Right lobe of liver (tissue), 6 donors: ENCODE data around the gene MAST4. TPM values are rescaled to one million over a fixed set of nuclear protein-coding genes. Genes with fewer than 3 reads are reported as not detected.

Experiments used
- ATAC-seq, 4 donors: fragments of 200-7000 bp; cut with Tn5 transposase; one replicate each; pipeline ENCODE4 v1.9.1; 2020; ENCODE audit warnings: mild to moderate bottlenecking in 4 of 4, moderate library complexity in 4 of 4
- DNase-seq, 3 donors: peaks; one replicate each; pipeline ENCODE4 v3.0.0-alpha.2; 2020
- H3K27ac ChIP-seq, 3 donors: fragments of 200-600 bp; one replicate each; pipeline ENCODE4 v1.8.0; 2022
- H3K27me3 ChIP-seq, 2 donors: fragments of 200-600 bp; one replicate each; pipeline ENCODE4 v1.8.0; 2022
- H3K36me3 ChIP-seq, 4 donors: fragments of 200-600 bp; sonication (generic) in 1 of 4; one replicate each; pipeline versions ENCODE4 v1.5.1 to v1.8.0; 2017 to 2022; ENCODE audit warnings: control low read depth in 1 of 4
- H3K4me1 ChIP-seq, 4 donors: fragments of 200-600 bp; sonication (generic) in 1 of 4; one replicate each; pipeline versions ENCODE4 v1.5.1 to v1.8.0; 2017 to 2022; ENCODE audit warnings: control low read depth in 1 of 4
- H3K4me3 ChIP-seq, 3 donors: fragments of 200-600 bp; one replicate each; pipeline ENCODE4 v1.8.0; 2022
- H3K9me3 ChIP-seq, 4 donors: fragments of 200-600 bp; sonication (generic) in 1 of 4; one replicate each; pipeline versions ENCODE4 v1.5.1 to v1.8.0; 2017 to 2022; ENCODE audit warnings: control low read depth in 1 of 4
- CTCF ChIP-seq, 4 donors: fragments of 200-600 bp in 3 of 4; fragments of 450-650 bp in 1 of 4; IDR thresholded peaks; one replicate each; pipeline versions ENCODE4 v1.5.1 to v1.8.0; 2016 to 2022; ENCODE audit warnings: antibody characterized with exemption in 4 of 4, mild to moderate bottlenecking in 2 of 4
- POLR2A ChIP-seq: fragments of 450-650 bp; IDR thresholded peaks from one replicate; pipeline ENCODE4 v1.6.1; 2017; ENCODE audit warnings: antibody characterized with exemption, mild to moderate bottlenecking
- WGBS: methylation state at CpG from one replicate; pipeline ENCODE4 v1.1.6; 2018; ENCODE audit warnings: low coverage, low lambda C conversion rate; ENCODE audit not compliant: insufficient coverage; ENCODE audit errors: missing lambda C conversion rate; 5-methylcytosine and 5-hydroxymethylcytosine counted together
- intact Hi-C, 2 donors: fragments of 100-400 bp; cut with DNase I; formaldehyde crosslinking; loops; one replicate each; pipeline versions ENCODE4 v1.11.2 to v1.14.1; 2022
- total RNA-seq, 6 experiments: library from RNA; depleted of rRNA in 2 of 6; stranded (reverse); fragments of >200 nt in 2 of 6; fragmentation: NEBNext Ultra II Directional in 3 of 6; extraction: Animal tissue kit (Norgen Biotek cat#: 25700) in 3 of 6; gene quantifications; one replicate each; pipeline versions ENCODE4 v1.1.0 to v1.2.4, GENCODE V29; 2016 to 2023
- donor health status: DM: no; HTN: yes; CAD: no.
- donor health status: DM: no; HTN: no; CAD: no.
- donor health status: DM: no; HTN: no; CAD: no.
- donor health status: DM: no; HTN: yes; CAD: no.
- donor health status: DM: no; HTN: yes; CAD: no.

Gene MAST4
- total RNA-seq, 6 experiments from 2014 or later: 9.4 to 23.5 (median 13.9) TPM

DNA sequence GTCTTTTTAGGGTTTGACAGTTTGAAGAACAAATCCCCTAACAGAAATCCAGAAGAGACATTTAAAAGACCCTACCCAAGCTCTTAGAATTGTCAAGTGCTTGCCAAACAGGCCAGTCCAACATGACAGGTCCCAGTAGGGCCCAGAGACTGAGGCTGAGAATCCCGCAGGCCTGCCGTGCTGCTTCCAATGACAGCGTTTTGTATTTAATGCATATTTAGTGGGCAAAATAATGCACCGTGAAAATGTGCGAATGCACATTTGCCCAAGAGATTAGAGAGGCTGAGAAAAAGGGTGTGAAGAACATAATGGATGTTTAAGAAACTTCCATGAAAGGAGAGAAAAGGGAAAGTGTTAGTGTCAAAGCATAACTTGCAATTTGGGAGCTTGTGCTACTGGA is 542.8 kb downstream of the MAST4 start:
- Histone ChIP-seq H3K4me3 (no peak overlapping the region), H3K27me3 (no peaks in the 10 kb centered on the region), H3K27ac (no peak overlapping the region), H3K4me1 (peaks cover 0 to 11% (median 4%) of the 10 kb centered on the region in 4 donors), H3K9me3 (no peaks in the 10 kb centered on the region), H3K36me3 (peaks cover 0 to 7% (median 0%) of the 10 kb centered on the region in 4 donors)
- DNase-seq (no peak), ATAC-seq (no peak)
- TF ChIP-seq CTCF (IDR thresholded peaks at IDR 0.05) (no peak), POLR2A (no peak)
- intact Hi-C loops: no loop called here
- WGBS: 96% methylated on average over 5 of the region's 5 CpGs

DNA sequence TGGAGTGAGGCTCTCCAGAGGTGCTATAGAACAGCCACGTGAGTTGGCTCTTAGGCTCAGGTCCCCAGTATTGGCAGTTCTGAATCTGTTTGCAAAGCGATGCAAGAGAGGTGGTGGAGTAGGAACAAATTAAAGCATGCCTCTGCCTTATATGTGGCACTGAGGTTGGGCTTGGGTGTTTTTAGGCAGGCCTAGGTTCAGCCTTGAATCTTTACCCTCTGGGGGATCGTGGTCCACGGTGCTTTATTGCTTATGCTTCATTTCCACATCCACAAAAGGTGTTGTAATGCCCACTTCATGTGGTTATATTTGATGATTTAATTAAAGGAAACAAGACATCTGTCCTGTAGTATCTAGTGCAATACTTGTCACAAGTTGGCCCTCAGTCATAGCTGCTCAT is 544.2 kb downstream of the MAST4 start:
- DNase-seq (no peak), ATAC-seq (no peak)
- intact Hi-C loops: loop anchor here in 1 of 2 donors (10.0 kb wide), 1 partner anchor 146 kb away; no protein-coding TSS in a partner anchor
- Histone ChIP-seq H3K27me3 (no peaks in the 10 kb centered on the region), H3K36me3 (peaks cover 0 to 7% (median 0%) of the 10 kb centered on the region in 4 donors), H3K4me1 (peaks cover 0 to 16% (median 8%) of the 10 kb centered on the region in 4 donors), H3K27ac (no peak overlapping the region), H3K4me3 (no peak overlapping the region), H3K9me3 (no peaks in the 10 kb centered on the region)
- WGBS: 64% methylated on average over 3 of the region's 4 CpGs
- TF ChIP-seq POLR2A: no peak
- TF ChIP-seq CTCF (IDR thresholded peaks at IDR 0.05): no peak

DNA sequence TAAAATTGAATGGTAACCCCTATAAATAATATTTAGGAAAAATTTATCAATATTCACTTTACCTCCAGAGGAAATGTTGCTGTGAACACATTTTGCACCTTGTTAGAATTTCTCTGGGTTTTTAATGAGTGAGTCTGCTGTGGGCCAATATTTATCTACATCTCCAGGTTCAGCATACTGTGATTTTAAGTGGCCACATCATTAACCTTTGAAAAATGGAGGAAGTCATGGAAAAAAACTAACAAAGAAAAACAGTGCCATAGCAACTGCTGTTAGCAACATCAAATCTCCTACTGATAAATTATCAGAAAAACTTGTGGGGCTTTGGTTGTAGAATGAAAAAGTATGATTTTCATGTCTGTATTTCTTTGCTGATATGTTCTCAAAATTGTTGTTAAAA is 545.5 kb downstream of the MAST4 start:
- ATAC-seq: no peak
- Histone ChIP-seq H3K4me3 (no peak overlapping the region), H3K4me1 (peaks cover 0 to 16% (median 8%) of the 10 kb centered on the region in 4 donors), H3K9me3 (no peaks in the 10 kb centered on the region), H3K27ac (no peak overlapping the region), H3K27me3 (no peaks in the 10 kb centered on the region), H3K36me3 (peaks cover 0 to 4% (median 0%) of the 10 kb centered on the region in 4 donors)
- intact Hi-C loops: loop anchor here in 1 of 2 donors (10.0 kb wide), 1 partner anchor 147 kb away; no protein-coding TSS in a partner anchor
- DNase-seq: no peak
- TF ChIP-seq CTCF (IDR thresholded peaks at IDR 0.05): no peak
- no peak for TF ChIP-seq POLR2A

DNA sequence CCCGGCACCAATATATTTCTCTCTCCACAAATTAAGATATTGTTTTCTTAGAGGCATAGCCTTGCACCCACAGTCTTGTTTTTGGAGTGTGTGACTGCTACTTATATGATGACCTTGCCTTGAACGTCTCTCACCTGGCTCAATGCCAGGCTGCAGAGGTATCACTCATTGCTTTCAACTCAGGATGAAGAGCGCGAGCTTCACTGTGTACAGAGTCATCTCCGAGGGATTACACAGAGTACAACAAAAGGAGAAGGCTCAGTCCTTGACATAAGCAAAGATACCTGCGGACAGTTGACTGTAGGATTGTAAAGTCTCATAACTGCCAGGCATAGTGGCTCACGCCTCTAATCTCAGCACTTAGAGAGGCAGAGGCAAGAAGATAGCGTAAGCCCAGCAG is 546.6 kb downstream of the MAST4 start:
- peaks cover 0 to 16% (median 8%) of the 10 kb centered on the region in 4 donors for H3K4me1 ChIP-seq
- no peaks in the 10 kb centered on the region for H3K36me3 ChIP-seq
- intact Hi-C loops: loop anchor here in 1 of 2 donors (10.0 kb wide), 1 partner anchor 148 kb away; no protein-coding TSS in a partner anchor
- no peak overlapping the region for H3K4me3 ChIP-seq
- DNase-seq: no peak
- 73% methylated on average over 6 of the region's 8 CpGs for WGBS
- TF ChIP-seq POLR2A (no peak), CTCF (IDR thresholded peaks at IDR 0.05) (no peak)
- H3K27me3 ChIP-seq: no peaks in the 10 kb centered on the region
- no peaks in the 10 kb centered on the region for H3K9me3 ChIP-seq
- ATAC-seq: no peak
- H3K27ac ChIP-seq: no peak overlapping the region
